ENCODE results near the gene KLHL26.
"Not testable (repeated sequence)": the region's sequence is repeated elsewhere in the genome, so short reads cannot be mapped to it uniquely, and the experiment has no call there.

KLHL26 gene

GRCh38 chr19:18668252-18668631, 31.4 kb downstream of the KLHL26 start:
- FAIRE-seq = no peak

- FAIRE-seq = no peak
Observed at GRCh38 chr19:18668744-18669523, 32.1 kb downstream of the KLHL26 start.

GRCh38 chr19:18669524-18669817, 32.6 kb downstream of the KLHL26 start:
- FAIRE-seq = no peak

GRCh38 chr19:18669883-18670282, 33.1 kb downstream of the KLHL26 start:
- FAIRE-seq = no peak

- no peak for FAIRE-seq
Observed at GRCh38 chr19:18670312-18670711, 33.5 kb downstream of the KLHL26 start.

GRCh38 chr19:18671303-18672043, 34.6 kb downstream of the KLHL26 start:
- FAIRE-seq = no peak

- no peak for FAIRE-seq
Observed at GRCh38 chr19:18672044-18672451, 35.2 kb downstream of the KLHL26 start.

- no peak for FAIRE-seq
Observed at GRCh38 chr19:18672606-18673337, 35.9 kb downstream of the KLHL26 start.

- no peak for FAIRE-seq
Observed at GRCh38 chr19:18674616-18675015, 37.8 kb downstream of the KLHL26 start.

- no peak for FAIRE-seq
Observed at GRCh38 chr19:18675779-18676178, 39.0 kb downstream of the KLHL26 start.

GRCh38 chr19:18676692-18677091, 39.9 kb downstream of the KLHL26 start:
- no peak for FAIRE-seq

- no peak for FAIRE-seq
Observed at GRCh38 chr19:18677156-18677555, 40.3 kb downstream of the KLHL26 start.

GRCh38 chr19:18680148-18680547, 43.3 kb downstream of the KLHL26 start:
- FAIRE-seq = not testable (repeated sequence)

- FAIRE-seq = no peak
Observed at GRCh38 chr19:18682807-18683108, 45.9 kb downstream of the KLHL26 start.

GRCh38 chr19:18683109-18683957, 46.5 kb downstream of the KLHL26 start, which contains the start of gene CRTC1:
Gene CRTC1 (plus strand): TSS chr19:18683680. CDS start chr19:18683703, 23 bp downstream.
- FAIRE-seq = no peak

GRCh38 chr19:18683958-18684641, 47.3 kb downstream of the KLHL26 start:
- no peak for FAIRE-seq

- no peak for FAIRE-seq
Observed at GRCh38 chr19:18684642-18684993, 47.8 kb downstream of the KLHL26 start.

GRCh38 chr19:18685597-18686190, 48.9 kb downstream of the KLHL26 start:
- FAIRE-seq = no peak

- FAIRE-seq = no peak
Observed at GRCh38 chr19:18687740-18688465, 51.1 kb downstream of the KLHL26 start.

GRCh38 chr19:18696023-18696422, 59.2 kb downstream of the KLHL26 start:
- no peak for FAIRE-seq

- no peak for FAIRE-seq
Observed at GRCh38 chr19:18697680-18698079, 60.9 kb downstream of the KLHL26 start.
